ENCODE results near the gene MAP2K5.

DNA sequence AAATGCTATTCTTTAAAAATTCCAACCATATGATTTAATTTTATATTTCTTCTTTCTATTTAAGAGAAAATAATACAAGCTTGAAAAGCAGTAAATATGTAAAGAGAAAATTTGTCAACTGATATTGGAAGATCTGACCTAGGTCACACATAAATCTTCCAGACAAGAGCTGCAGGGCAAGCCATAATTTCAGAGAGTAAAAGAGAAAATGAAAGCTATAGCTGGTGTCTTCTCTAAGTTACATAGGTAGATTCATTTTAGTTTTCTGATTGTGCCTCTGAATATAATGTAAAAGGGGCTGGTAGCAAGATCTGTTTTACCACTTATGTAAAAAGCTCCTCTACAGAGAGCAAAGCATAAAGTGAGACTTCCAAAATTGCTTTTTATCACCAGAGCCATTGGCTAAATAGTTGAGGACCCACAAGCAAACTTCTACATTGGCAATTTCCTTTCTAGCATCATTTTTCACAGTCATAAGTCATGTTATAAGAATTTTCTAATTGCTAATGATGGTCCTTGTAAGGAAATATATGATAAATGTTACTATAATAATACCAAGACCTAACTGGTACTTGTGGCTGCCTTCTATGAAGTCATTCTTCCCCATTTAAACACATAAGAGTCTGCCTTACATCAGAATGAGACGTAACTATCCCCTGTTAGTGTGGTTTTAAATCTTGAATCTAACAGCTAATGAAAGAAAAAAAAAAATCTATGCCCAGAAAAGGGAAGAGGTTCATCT is 202.0 kb downstream of the MAP2K5 start:
- TF ChIP-seq CHD1 (IDR thresholded peaks at IDR 0.05; ENCODE audit: low read depth, low read length) (no peak), RFX5 (IDR thresholded peaks at IDR 0.05; ENCODE audit: low read depth, low read length) (no peak), YBX1 (IDR thresholded peaks at IDR 0.05) (no peak), CREB1 (IDR thresholded peaks at IDR 0.05; ENCODE audit: low read depth) (peak; percentile 76), SUZ12 (IDR thresholded peaks at IDR 0.05; ENCODE audit: unreplicated experiment) (no peak), PML (IDR thresholded peaks at IDR 0.05; ENCODE audit: low read length) (no peak), NR2C2 (IDR thresholded peaks at IDR 0.05; ENCODE audit: borderline replicate concordance, control insufficient read depth, insufficient read length, low read depth) (no peak)
- TF ChIP-seq, protein P1, sequence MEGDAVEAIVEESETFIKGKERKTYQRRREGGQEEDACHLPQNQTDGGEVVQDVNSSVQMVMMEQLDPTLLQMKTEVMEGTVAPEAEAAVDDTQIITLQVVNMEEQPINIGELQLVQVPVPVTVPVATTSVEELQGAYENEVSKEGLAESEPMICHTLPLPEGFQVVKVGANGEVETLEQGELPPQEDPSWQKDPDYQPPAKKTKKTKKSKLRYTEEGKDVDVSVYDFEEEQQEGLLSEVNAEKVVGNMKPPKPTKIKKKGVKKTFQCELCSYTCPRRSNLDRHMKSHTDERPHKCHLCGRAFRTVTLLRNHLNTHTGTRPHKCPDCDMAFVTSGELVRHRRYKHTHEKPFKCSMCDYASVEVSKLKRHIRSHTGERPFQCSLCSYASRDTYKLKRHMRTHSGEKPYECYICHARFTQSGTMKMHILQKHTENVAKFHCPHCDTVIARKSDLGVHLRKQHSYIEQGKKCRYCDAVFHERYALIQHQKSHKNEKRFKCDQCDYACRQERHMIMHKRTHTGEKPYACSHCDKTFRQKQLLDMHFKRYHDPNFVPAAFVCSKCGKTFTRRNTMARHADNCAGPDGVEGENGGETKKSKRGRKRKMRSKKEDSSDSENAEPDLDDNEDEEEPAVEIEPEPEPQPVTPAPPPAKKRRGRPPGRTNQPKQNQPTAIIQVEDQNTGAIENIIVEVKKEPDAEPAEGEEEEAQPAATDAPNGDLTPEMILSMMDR (IDR thresholded peaks at IDR 0.05 in 2 of 3, conservative IDR thresholded peaks at IDR 0.05 in 1 of 3; ENCODE audit: control insufficient read depth in 2 of 3, extremely low read depth in 1 of 3, insufficient read depth in 1 of 3, low read depth in 3 of 3, low read length in 3 of 3), result no peak
- TF ChIP-seq, protein P2, sequence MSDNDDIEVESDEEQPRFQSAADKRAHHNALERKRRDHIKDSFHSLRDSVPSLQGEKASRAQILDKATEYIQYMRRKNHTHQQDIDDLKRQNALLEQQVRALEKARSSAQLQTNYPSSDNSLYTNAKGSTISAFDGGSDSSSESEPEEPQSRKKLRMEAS (IDR thresholded peaks at IDR 0.05; ENCODE audit: low read depth, low read length), result no peak
- TF ChIP-seq, protein P3, sequence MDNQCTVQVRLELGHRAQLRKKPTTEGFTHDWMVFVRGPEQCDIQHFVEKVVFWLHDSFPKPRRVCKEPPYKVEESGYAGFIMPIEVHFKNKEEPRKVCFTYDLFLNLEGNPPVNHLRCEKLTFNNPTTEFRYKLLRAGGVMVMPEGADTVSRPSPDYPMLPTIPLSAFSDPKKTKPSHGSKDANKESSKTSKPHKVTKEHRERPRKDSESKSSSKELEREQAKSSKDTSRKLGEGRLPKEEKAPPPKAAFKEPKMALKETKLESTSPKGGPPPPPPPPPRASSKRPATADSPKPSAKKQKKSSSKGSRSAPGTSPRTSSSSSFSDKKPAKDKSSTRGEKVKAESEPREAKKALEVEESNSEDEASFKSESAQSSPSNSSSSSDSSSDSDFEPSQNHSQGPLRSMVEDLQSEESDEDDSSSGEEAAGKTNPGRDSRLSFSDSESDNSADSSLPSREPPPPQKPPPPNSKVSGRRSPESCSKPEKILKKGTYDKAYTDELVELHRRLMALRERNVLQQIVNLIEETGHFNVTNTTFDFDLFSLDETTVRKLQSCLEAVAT (IDR thresholded peaks at IDR 0.05), result no peak

Measured in GM12878 (cell line).